C4-2B (cell line): ENCODE measurements around the gene SLC37A2.

Source experiments
- ZFX ChIP-seq: fragments of 450-650 bp; IDR thresholded peaks from 2 replicates; pipeline ENCODE4 v1.6.1; 2017
- TF ChIP-seq, protein P1 (sequence below): fragments of 450-650 bp; conservative IDR thresholded peaks from 2 replicates; pipeline ENCODE4 v1.5.1; 2017; ENCODE audit warnings: mild to moderate bottlenecking

DNA sequence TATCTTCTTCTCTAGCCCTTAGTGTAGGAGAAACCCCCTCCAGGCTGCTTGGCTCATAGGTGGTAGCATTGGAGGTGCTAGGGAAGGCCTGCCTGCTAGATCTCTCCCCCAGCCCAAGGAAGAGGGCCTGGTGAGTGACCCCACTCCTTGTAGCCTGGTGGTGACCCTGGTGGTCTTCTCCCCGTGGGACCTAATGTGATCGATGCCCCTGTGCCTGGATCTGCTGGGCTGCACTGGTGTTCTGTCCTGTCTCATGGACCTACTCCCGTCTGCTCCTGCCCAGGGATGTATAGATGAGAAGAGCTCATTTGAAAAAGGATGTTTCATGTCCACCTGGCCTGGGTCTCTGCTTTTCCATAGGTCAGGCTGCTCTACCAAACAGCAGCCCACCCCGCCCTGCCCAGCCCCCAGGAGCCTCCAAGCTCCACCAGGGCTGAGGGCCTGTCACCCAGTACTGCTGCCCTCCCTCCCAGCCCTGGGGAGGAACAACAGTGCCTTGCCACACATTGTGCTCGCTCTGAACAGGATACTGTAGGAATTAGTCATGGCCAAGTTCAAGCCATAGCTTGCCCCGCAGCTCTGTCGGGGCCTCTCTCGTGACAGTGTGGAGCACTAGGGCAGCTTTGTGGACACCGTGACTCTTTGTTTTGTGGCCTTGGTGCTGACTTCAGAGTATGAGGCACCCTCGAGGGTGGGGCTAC lies 19.7 kb downstream of the SLC37A2 start:
- TF ChIP-seq, protein P1, sequence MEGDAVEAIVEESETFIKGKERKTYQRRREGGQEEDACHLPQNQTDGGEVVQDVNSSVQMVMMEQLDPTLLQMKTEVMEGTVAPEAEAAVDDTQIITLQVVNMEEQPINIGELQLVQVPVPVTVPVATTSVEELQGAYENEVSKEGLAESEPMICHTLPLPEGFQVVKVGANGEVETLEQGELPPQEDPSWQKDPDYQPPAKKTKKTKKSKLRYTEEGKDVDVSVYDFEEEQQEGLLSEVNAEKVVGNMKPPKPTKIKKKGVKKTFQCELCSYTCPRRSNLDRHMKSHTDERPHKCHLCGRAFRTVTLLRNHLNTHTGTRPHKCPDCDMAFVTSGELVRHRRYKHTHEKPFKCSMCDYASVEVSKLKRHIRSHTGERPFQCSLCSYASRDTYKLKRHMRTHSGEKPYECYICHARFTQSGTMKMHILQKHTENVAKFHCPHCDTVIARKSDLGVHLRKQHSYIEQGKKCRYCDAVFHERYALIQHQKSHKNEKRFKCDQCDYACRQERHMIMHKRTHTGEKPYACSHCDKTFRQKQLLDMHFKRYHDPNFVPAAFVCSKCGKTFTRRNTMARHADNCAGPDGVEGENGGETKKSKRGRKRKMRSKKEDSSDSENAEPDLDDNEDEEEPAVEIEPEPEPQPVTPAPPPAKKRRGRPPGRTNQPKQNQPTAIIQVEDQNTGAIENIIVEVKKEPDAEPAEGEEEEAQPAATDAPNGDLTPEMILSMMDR: no peak
- TF ChIP-seq ZFX: no peak
